Right atrium auricular region (tissue), 2 donors: ENCODE results near the gene PLA2G12A. TPM values are rescaled to one million over a fixed set of nuclear protein-coding genes. Genes with fewer than 3 reads are reported as not detected.

Experiments used
- DNase-seq: peaks from one replicate; pipeline ENCODE4 v3.0.0-alpha.2; 2019; ENCODE audit warnings: low spot score
- H3K27ac ChIP-seq, 2 donors: fragments of 200-600 bp; sonication (generic); 1 replicate in 1 of 2; 2 replicates in 1 of 2; pipeline ENCODE4 v1.5.1; 2016 to 2019
- H3K27me3 ChIP-seq, 2 donors: fragments of 200-600 bp; sonication (generic); one replicate each; pipeline versions ENCODE4 v1.5.1 to v1.6.0; 2017 to 2019
- H3K36me3 ChIP-seq: fragments of 200-600 bp; sonication (generic); one replicate; pipeline ENCODE4 v1.5.1; 2016
- H3K4me1 ChIP-seq, 2 donors: fragments of 200-600 bp; sonication (generic); one replicate each; pipeline versions ENCODE4 v1.5.1 to v1.6.0; 2017 to 2019
- H3K4me3 ChIP-seq, 2 donors: fragments of 200-600 bp; sonication (generic); 1 replicate in 1 of 2; 2 replicates in 1 of 2; pipeline ENCODE4 v1.5.1; 2017 to 2019; ENCODE audit warnings: mild to moderate bottlenecking in 1 of 2, moderate library complexity in 1 of 2
- H3K9me3 ChIP-seq, 2 donors: fragments of 200-600 bp; sonication (generic); one replicate each; pipeline ENCODE4 v1.5.1; 2019
- total RNA-seq, 2 donors: library from RNA; depleted of rRNA; stranded (reverse); fragments of >200 nt; gene quantifications; one replicate each; pipeline ENCODE4 v1.1.0, GENCODE V29; 2016
- TF ChIP-seq, protein P1 (sequence below), 2 donors: fragments of 200-600 bp; sonication (generic); IDR thresholded peaks; one replicate each; pipeline ENCODE4 v1.5.1; 2019; ENCODE audit warnings: antibody characterized with exemption in 2 of 2

Gene PLA2G12A
- total RNA-seq, 2 donors from 2014 or later = 52.1 to 56.4 TPM

DNA sequence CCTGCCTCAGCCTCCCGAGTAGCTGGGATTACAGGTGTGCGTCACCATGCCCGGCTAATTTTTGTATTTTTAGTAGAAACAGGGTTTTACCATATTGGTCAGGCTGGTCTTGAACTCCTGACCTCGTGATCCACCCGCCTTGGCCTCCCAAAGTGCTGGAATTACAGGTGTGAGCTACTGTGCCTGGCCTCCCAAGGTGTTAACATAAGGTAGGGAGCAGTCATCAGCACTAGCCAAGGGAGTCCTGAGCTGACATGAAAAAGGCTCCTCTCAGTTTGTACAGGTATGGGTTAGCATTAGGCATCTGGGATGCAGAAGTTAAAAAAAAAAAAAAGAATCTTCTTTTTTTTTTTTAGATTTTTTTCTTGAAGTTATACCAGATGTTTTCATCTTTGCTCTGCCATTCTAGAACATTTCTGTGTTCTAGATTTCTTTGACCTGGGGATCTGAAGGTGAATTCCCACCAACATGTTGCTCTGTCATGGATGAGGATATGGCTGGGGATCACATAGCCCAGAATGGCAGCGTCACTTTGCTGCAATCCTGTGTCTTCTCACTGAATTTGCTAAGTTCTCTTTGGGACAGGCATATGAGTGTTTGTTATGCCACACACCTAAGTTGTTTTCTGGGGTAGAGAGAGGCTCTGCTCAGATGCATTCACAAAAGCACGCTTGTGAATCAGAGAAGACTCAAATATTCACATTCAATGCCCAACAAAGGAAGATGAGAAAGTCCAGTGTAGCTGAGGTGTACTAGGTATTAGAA lies 24.4 kb upstream of the PLA2G12A start:
- Histone ChIP-seq H3K36me3 (no peaks in the 10 kb centered on the region), H3K4me1 (no peaks in the 10 kb centered on the region), H3K27ac (no peak overlapping the region), H3K27me3 (no peaks in the 10 kb centered on the region), H3K4me3 (no peak overlapping the region), H3K9me3 (no peaks in the 10 kb centered on the region)
- TF ChIP-seq, protein P1, sequence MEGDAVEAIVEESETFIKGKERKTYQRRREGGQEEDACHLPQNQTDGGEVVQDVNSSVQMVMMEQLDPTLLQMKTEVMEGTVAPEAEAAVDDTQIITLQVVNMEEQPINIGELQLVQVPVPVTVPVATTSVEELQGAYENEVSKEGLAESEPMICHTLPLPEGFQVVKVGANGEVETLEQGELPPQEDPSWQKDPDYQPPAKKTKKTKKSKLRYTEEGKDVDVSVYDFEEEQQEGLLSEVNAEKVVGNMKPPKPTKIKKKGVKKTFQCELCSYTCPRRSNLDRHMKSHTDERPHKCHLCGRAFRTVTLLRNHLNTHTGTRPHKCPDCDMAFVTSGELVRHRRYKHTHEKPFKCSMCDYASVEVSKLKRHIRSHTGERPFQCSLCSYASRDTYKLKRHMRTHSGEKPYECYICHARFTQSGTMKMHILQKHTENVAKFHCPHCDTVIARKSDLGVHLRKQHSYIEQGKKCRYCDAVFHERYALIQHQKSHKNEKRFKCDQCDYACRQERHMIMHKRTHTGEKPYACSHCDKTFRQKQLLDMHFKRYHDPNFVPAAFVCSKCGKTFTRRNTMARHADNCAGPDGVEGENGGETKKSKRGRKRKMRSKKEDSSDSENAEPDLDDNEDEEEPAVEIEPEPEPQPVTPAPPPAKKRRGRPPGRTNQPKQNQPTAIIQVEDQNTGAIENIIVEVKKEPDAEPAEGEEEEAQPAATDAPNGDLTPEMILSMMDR (IDR thresholded peaks at IDR 0.05) = no peak
- DNase-seq = no peak

DNA sequence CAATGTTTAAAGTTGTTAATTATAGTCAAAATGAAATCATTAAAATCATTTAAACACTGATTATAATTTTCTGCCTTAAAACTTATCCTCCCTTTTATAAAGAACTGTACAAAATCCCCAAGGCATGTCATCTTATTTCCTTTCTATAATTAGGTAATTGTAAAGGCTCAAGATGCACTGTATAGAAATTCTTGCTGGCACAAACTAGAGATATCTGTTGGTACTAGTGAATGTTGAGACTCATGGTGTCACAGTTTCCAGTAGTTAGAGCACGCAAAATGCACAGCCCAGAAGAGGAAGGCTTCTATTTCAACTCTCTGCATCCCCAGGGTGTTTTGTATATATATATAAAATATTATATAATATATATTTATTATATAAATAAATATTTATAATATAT lies 22.7 kb upstream of the PLA2G12A start:
- Histone ChIP-seq H3K27me3 (no peaks in the 10 kb centered on the region), H3K9me3 (no peaks in the 10 kb centered on the region), H3K4me1 (no peaks in the 10 kb centered on the region), H3K4me3 (no peak overlapping the region), H3K27ac (no peak overlapping the region), H3K36me3 (no peaks in the 10 kb centered on the region)
- DNase-seq = no peak
- TF ChIP-seq, protein P1 (IDR thresholded peaks at IDR 0.05) = no peak

DNA sequence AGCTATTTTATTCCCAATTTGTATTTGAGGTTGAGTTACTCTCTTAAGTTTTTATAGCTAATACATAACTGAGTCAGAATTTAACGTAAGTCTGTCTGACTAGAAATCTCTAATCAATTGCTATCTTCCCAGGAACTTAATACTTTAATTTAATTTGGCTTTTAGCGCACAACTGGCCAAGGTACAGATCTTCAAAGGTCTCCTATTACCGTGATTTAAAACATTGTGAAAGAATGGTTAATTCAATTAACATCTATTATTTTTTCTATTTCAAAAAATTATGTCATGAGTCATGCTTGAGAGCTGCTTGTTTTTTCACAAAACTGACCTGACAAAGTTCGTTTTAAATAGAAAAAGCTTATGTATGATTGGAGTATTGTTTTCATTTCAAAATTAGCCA lies 22.0 kb upstream of the PLA2G12A start:
- H3K27me3 ChIP-seq = no peaks in the 10 kb centered on the region

DNA sequence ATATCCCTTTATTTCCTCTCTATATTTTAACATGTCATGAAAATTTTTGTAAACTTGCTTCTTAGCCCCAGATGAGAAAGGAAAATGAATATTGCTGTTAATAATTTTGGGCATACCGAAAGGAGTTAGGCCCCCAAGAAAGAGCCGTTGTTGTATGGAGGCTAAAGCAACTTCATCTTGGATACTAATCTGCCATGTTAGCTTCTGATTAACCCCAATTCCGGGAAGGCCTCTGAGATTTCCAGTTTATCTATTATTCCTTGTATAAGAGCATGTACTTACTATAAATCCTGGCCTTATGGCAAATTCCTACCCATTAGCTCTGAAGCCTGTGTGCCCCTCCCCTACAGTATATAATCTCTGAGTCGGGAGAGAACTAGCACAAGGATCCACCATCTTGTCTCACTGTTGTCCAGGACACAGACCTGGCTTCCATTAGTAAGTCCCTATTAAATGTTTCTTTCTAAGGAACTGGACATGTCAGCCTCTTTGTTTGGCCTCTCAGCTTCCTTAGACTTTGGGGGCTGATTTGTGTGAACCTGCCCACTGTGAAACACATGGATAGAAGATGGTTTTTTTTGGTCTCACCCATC lies 20.9 kb upstream of the PLA2G12A start:
- no peak for DNase-seq
- TF ChIP-seq, protein P1 (IDR thresholded peaks at IDR 0.05) = no peak
- H3K4me3 ChIP-seq = no peak overlapping the region
- H3K9me3 ChIP-seq = no peaks in the 10 kb centered on the region
- H3K27ac ChIP-seq = no peak overlapping the region
- no peaks in the 10 kb centered on the region for H3K36me3 ChIP-seq
- H3K4me1 ChIP-seq = no peaks in the 10 kb centered on the region
- no peaks in the 10 kb centered on the region for H3K27me3 ChIP-seq

More for the DNA sequence above, 22.0 kb upstream of the PLA2G12A start:
- TF ChIP-seq, protein P1 (IDR thresholded peaks at IDR 0.05) = no peak
- Histone ChIP-seq H3K27ac (no peak overlapping the region), H3K4me1 (no peaks in the 10 kb centered on the region), H3K36me3 (no peaks in the 10 kb centered on the region), H3K9me3 (no peaks in the 10 kb centered on the region), H3K4me3 (no peak overlapping the region)
- no peak for DNase-seq

DNA sequence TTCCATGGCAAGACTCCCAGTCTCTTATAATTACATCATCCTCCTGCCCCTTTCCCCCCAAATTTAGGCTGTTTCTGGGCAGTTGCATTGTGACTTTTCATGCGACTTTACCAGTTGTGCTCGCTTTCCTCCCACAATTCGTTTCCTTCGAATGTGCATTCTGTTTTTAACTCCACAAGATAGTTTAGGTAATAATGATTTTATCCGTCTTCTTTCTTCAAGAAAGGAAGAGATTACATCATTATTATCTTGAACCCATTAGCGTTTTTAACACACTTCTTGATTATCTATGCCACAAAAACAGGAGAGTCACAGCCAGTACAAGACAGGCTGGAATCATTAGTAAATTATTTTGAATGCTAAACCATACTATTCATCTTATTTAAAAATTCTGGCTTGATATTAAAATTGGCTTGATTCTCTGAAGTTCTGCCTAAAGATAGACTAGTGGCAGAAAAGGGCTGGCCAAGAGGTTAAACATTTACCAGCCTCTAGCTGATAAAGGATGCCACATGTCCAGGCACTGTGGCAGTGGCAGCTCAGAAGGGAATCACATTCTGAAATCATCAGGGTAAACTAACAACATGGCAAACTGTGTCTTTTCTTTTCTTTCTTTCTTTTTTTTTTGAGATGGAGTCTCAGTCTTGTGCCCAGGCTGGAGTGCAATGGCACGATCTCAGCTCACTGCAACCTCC lies 19.7 kb upstream of the PLA2G12A start:
- Histone ChIP-seq H3K36me3 (no peaks in the 10 kb centered on the region), H3K27ac (no peak overlapping the region), H3K4me3 (no peak overlapping the region), H3K9me3 (no peaks in the 10 kb centered on the region), H3K27me3 (no peaks in the 10 kb centered on the region), H3K4me1 (no peaks in the 10 kb centered on the region)
- no peak for DNase-seq
- TF ChIP-seq, protein P1 (IDR thresholded peaks at IDR 0.05) = no peak
